ENCODE data around the gene POLA1. TPM values are rescaled to one million over a fixed set of nuclear protein-coding genes. Genes with fewer than 3 reads are reported as not detected.

Gene POLA1
- total and polyA plus RNA-seq, 2 of the 4 experiments (the other 2 are of a cell fraction) = 4.0 to 15.1 TPM

DNA sequence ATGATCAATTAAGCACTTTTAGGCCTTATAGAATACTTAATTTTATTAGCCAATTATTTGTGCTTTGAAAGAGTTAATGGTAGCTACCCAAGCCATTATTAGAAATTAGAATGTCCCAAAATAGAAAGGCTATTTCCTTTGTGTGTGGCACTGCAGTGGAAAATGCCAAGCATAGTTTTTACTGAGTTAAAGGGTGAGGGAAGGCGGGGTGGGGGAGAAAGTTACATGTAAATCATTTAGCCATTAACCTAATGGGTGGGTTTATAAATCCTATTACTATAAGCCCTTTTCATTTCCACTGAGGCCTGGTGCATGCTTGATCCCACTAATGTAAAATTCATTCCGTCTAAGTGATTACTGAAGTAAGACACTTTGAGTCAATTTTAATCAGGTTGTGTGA lies 105.8 kb downstream of the POLA1 start:
- Histone ChIP-seq H3K4me2 (ENCODE audit: low read depth, low read length) (no peak overlapping the region), H2BK20ac (ENCODE audit: low read depth, low read length) (no peak overlapping the region), H3K18ac (ENCODE audit: low read depth, low read length) (no peak overlapping the region), H4K5ac (ENCODE audit: low read depth, low read length) (no peak overlapping the region), H3K9ac (ENCODE audit: low read depth, low read length) (no peak overlapping the region), H3K4me1 (ENCODE audit: control insufficient read depth, insufficient read depth, low read length) (no peaks in the 10 kb centered on the region), H3K56ac (ENCODE audit: extremely low read depth, insufficient read depth, low read length) (no peak overlapping the region), H4K8ac (ENCODE audit: low read depth in 2 of 2, low read length in 2 of 2) (no peak overlapping the region), H2AK9ac (replicated peaks; ENCODE audit: low read depth, low read length, poor library complexity) (no peak overlapping the region), H3K27me3 (ENCODE audit: control insufficient read depth, insufficient read depth, low read length) (no peaks in the 10 kb centered on the region), H2BK5ac (ENCODE audit: low read depth, low read length, poor library complexity, severe bottlenecking) (no peak overlapping the region), H3K36me3 (ENCODE audit: control insufficient read depth, insufficient read depth, low read length) (no peaks in the 10 kb centered on the region), H4K20me1 (ENCODE audit: insufficient read depth, low read length) (no peaks in the 10 kb centered on the region), H3K4me3 (ENCODE audit: insufficient read depth, low read depth, low read length) (no peak overlapping the region), H4K91ac (ENCODE audit: insufficient read depth, low read depth, low read length) (no peak overlapping the region), H3K9me1 (ENCODE audit: insufficient read depth, low read length) (no peaks in the 10 kb centered on the region), H3K27ac (ENCODE audit: insufficient read depth, low read length) (no peak overlapping the region), H2AK5ac (ENCODE audit: low read depth, low read length) (no peak overlapping the region), H3K4ac (ENCODE audit: low read depth, low read length) (no peak overlapping the region), H2AFZ (replicated peaks; ENCODE audit: low read length, poor library complexity) (no peak overlapping the region), H2BK120ac (ENCODE audit: low read depth, low read length) (no peak overlapping the region), H3K14ac (replicated peaks; ENCODE audit: low read depth, low read length) (no peak overlapping the region), H3K9me3 (ENCODE audit: control insufficient read depth, insufficient read depth, low read length) (no peaks in the 10 kb centered on the region), H3K23ac (ENCODE audit: low read depth, low read length) (no peak overlapping the region), H3K79me1 (ENCODE audit: low read depth in 1 of 2, low read length in 2 of 2) (no peaks in the 10 kb centered on the region), H2BK15ac (ENCODE audit: low read depth, low read length) (no peak overlapping the region)
- intact Hi-C loops (cut with micrococcal nuclease) (no loop called here), in situ Hi-C loops (cut with MboI; ENCODE audit: low sequenced_read_pairs) (no loop called here), dilution Hi-C loops (cut with HindIII; ENCODE audit: low sequenced_read_pairs, unreplicated experiment) (no loop called here)
- ChIA-PET POLR2A (ENCODE audit: unreplicated experiment) (interaction anchor here (0.7 kb wide), 1 partner anchor 9 kb away, joined by 4 read pairs; no protein-coding TSS in a partner anchor), CTCF (interaction anchor here (0.5 to 1.4 kb wide), 2 partner anchors 95 to 221 kb away, joined by 3 read pairs; no protein-coding TSS in a partner anchor)
- DNase-seq = no peak
- no peak for ATAC-seq (ENCODE audit: low read depth)
- BruUV-seq (replicated peaks) = no TSS peak
- no CpG with 5 or more reads among the region's 2 CpGs for WGBS, 2 experiments (ENCODE audit: extremely low coverage in 2 of 2, insufficient read length in 1 of 2)
- TF ChIP-seq MAFK (IDR thresholded peaks at IDR 0.05; ENCODE audit: low read depth, low read length) = no peak
- TF ChIP-seq, protein P1, sequence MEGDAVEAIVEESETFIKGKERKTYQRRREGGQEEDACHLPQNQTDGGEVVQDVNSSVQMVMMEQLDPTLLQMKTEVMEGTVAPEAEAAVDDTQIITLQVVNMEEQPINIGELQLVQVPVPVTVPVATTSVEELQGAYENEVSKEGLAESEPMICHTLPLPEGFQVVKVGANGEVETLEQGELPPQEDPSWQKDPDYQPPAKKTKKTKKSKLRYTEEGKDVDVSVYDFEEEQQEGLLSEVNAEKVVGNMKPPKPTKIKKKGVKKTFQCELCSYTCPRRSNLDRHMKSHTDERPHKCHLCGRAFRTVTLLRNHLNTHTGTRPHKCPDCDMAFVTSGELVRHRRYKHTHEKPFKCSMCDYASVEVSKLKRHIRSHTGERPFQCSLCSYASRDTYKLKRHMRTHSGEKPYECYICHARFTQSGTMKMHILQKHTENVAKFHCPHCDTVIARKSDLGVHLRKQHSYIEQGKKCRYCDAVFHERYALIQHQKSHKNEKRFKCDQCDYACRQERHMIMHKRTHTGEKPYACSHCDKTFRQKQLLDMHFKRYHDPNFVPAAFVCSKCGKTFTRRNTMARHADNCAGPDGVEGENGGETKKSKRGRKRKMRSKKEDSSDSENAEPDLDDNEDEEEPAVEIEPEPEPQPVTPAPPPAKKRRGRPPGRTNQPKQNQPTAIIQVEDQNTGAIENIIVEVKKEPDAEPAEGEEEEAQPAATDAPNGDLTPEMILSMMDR (conservative IDR thresholded peaks at IDR 0.05; ENCODE audit: low read depth, low read length) = no peak
- no peak for TF ChIP-seq CHD1 (IDR thresholded peaks at IDR 0.05; ENCODE audit: low read depth, low read length)
- TF ChIP-seq, protein P2, sequence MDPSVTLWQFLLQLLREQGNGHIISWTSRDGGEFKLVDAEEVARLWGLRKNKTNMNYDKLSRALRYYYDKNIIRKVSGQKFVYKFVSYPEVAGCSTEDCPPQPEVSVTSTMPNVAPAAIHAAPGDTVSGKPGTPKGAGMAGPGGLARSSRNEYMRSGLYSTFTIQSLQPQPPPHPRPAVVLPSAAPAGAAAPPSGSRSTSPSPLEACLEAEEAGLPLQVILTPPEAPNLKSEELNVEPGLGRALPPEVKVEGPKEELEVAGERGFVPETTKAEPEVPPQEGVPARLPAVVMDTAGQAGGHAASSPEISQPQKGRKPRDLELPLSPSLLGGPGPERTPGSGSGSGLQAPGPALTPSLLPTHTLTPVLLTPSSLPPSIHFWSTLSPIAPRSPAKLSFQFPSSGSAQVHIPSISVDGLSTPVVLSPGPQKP (IDR thresholded peaks at IDR 0.05; ENCODE audit: borderline replicate concordance, low read depth, low read length) = no peak
- no peak for TF ChIP-seq NFE2L2 (IDR thresholded peaks at IDR 0.05; ENCODE audit: low read depth, low read length)
- no peak for TF ChIP-seq USF2 (IDR thresholded peaks at IDR 0.05; ENCODE audit: low read depth, low read length)

Measured in IMR-90 (cell line).